Fibroblast of skin of back (primary cell): ENCODE results near the gene PRXL2A.
"Not testable (repeated sequence)": the region's sequence is repeated elsewhere in the genome, so short reads cannot be mapped to it uniquely, and the experiment has no call there.

Source experiments
- DNase-seq: peaks from one replicate; pipeline ENCODE4 v3.0.0-alpha.2; 2013

PRXL2A gene

GRCh38 chr10:80411681-80412220 is 3.4 kb downstream of the PRXL2A start:
- no peak for DNase-seq

DNA sequence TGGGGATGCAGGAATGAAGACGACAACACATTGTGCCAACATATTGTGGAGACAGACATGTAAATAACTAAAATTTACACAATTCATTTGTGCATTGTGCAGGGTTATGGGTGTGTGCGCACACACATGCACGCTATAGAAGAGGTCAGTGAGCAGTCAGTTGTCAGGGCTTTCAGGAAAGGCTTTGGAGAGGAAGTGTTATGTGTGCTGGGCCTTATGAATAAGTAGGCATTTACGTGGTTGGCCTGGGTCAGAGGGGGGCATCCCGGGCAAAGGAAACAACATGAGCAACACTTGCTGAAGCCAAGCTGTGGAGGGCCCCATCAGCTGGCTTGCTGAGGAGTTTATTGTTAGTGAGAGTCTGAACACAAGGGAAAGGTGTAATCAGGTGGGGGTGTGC is 4.1 kb downstream of the PRXL2A start:
- no peak for DNase-seq

DNA sequence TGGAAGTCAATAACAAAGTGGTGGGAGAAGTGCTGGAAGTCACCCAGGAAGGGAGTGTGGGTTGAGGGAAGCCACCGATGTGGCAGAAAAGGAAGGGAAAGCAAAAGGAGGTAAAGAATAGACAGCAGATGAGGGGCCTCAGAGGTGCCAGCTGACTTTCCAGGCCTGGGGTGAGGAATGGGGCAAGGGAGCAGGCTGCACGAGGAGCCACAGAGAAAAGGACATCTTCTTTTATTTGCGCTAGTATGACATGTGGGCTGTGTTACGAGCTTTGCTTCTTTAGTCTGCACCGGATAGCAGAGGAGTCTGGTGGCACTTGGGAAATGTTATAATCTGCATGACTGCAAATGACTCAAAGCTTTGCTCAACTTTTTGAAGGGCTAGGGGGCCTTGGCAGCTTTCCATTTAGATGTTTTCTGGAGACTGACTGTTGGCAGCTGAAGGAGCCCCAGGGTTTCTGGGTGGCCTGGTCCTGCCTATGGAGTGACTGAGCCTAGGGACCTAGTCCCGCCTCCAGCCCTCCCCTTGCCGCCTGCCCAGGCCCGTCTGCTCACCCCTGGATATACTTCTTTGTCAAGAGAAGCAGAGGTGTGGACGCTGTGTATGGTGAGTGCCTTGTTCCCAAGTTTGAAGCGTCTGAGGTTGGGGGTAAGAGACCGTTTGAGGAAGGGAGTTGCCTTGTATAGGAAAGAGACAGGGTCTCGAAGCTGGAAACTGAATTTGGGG is 5.1 kb downstream of the PRXL2A start:
- DNase-seq: peak; percentile 87

DNA sequence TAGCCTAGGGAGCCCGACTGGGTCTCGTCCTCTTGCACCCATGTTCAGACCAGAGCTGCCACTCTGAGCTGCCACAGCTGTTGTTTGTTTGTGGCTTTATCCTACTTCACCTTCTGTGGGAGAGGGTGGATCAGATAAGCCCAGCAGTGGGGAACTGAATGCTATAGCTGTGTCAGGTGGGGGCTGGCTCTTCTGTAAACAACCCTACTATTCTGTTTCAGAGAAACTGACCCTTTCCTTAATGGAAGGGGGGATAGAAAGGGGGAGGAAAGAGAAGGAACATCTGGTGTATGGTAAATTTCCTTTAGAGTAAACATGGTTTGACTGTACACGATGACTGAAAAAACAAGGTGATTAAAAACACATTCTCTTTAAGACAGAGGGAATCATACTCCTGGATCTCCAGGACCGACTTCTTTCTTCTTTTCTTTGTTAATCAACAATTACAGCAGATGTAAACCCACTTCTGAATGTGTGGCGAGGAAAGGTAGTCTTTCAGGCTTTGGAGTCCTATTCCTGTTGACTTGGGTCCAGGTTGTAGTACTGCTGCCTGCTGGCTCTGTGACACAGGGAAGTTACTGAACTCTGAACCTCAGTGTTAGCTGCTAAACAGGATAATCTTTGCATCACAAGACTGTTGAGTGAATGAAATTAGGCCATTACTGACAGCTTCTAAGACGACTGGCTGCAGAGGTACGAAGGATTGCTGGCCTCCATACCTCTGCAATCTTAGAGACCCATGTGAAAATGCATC is 6.0 kb downstream of the PRXL2A start:
- no peak for DNase-seq

DNA sequence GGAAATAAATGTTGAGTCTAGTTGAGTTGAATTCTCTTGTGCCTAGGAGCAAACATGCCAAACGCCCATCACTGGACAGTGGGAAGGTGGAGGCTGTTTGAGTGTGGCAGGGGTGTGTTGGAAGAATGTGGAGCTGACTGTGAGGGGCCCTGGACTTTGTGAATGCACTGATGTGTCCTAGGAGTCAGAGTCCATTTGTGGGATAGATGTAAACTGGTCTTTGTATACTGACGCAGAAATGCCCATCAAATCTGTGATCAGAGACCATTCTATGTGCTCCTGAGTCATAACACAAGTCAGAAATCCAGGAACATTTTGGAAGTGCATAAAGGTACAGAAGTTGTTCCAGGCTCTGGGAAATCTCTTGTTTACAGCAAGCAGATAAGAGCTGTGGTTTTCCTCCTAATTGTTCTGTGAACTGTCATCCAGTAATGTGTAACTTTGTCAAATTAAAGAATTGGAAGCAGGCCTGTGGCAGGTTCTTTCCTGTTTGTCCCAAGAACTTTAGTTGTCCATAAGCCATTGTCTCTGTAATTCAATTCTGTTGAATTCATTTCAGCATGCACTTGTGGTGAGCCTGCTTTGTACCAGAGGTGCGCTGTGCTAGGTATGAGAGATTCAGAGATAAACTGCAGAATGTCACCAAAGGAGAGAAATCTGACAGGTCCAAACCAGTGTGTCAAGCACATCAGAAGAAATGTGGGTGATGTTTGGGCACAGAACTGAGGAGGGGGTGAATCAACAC is 7.6 kb downstream of the PRXL2A start:
- no peak for DNase-seq

GRCh38 chr10:80416479-80417098 is 8.2 kb downstream of the PRXL2A start:
- no peak for DNase-seq

DNA sequence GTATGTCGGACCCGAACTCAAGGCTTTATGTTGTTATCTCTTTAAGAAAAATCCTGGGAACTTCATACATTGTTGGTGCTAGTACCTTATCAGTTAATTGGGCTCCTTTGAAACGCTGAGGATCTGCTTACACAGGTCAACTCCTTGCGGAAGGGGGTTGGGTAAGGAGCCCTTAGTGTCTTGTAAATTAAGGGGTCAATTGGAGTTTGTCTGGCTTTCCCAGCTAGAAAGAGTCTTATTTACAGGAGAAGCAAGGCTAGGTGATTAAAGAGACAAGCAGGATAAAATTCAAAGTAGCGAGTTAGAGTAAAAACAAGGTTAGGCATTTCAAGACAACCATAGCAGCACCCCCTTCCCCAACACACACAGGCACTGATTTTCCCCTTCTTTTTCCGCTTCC is 8.9 kb downstream of the PRXL2A start:
- not testable (repeated sequence) for DNase-seq

- no peak for DNase-seq
These were observed 12.8 kb downstream of the PRXL2A start for GRCh38 chr10:80421050-80421706.

GRCh38 chr10:80421707-80422536 is 13.6 kb downstream of the PRXL2A start:
- DNase-seq: no peak

- DNase-seq: no peak
These were observed 17.6 kb downstream of the PRXL2A start for GRCh38 chr10:80425901-80426300.

DNA sequence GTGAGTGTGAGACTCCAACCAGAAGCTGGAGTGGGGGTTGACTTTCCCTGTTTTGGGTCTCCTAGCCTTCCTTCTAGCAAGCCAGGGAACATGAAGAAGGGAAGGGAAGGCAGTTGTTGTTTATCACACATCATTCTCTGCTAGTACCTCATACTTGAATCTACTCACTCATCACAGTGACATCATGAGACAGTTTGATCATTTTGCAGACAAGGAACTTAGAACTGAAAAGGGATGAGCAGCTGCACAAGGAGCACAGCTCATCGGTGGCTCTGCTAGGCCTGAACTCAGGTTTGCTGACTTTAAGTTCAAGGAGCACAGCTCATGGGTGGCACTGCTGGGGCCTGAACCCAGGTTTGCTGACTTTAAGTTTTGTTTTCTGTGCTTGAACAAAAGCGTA is 19.2 kb downstream of the PRXL2A start:
- DNase-seq: no peak

GRCh38 chr10:80429521-80429973 is 21.2 kb downstream of the PRXL2A start:
- DNase-seq: peak; percentile 16

- DNase-seq: no peak
These were observed 24.8 kb downstream of the PRXL2A start for GRCh38 chr10:80433134-80433533.

GRCh38 chr10:80436446-80437098 is 28.2 kb downstream of the PRXL2A start:
- no peak for DNase-seq

DNA sequence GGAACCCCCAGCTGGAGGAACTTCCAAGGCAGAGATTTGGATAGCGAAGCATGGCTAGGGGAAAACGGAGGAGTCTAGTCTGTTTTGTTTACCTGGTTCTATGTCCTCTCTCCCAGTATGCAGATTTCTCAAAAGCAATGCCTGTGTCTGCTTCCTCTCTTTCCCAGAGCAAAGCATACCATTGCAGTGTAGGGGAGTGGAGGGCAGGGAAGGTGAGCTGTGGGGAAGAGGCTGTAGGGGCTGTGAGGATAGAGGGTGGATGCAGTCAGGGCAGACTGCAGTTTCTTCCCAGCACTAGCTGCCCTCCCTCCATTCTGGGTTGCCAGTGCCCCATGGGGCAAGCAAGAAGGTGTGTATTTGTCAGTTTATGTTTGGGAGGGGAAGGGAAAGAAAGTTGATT is 28.9 kb downstream of the PRXL2A start:
- no peak for DNase-seq

DNA sequence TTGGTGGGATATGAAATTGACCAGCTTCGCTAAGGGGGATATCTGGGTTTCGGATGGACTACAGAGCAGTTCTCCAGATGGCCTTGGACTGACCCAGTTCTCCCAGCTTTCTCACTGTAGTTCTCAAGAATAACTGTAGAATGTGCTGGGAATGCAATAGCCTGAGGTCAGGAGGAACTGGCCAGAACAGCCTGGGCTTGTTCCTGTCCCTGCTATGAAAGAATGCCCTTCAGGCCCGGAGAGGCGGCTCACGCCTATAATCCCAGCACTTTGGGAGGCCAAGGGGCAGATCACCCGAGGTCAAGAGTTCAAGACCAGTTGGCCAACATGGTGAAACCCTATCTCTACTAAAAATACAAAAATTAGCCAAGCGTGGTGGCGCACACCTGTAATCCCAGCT is 33.5 kb downstream of the PRXL2A start:
- DNase-seq: no peak

DNA sequence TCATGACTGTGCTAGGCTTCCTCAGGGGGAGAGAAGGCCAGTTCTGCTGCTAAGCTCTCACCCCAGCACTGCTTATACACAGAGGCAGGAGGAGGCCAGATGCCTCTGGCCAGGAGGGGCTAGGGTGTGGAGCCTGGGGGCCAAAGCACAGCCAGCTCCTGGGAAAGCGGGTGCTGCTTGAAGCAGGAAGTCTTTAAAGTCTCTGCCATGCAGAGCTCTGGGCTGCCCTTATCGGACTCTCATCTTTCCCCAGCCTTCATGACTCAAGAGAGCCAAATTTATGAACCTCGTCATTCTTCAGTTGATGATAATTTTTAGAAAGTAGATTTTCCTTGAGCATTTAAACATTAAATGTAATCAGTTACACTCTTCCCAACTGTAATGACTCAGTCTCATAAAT is 34.5 kb downstream of the PRXL2A start:
- no peak for DNase-seq

DNA sequence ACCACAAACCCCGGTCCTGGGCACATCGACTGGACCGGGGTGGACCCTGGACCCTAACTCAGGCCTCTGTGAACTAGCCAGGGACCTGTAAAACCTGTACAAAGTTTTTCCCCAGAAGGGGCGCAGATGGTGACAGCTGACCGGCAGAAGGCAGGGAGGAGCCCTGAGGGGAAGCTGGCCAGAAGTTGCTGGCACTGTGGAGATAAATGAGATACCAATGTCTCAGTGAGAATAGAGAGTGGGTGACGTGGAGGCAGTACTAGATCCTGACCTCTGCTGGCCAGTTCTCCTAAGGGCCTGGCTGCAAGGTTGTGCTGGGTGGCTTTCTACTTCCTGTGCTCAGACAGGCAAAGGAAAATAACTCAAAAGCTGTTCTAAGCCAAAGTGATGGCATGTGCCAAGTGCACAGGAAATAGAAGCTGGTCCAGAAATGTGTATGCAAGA is 35.2 kb downstream of the PRXL2A start:
- DNase-seq: peak; percentile 21

- no peak for DNase-seq
These were observed 35.8 kb downstream of the PRXL2A start for GRCh38 chr10:80444124-80444523.

GRCh38 chr10:80444646-80445319 is 36.4 kb downstream of the PRXL2A start:
- DNase-seq: peak; percentile 71
